Measurements from ENCODE around the gene NRXN3. TPM values are rescaled to one million over a fixed set of nuclear protein-coding genes. Genes with fewer than 3 reads are reported as not detected.

Gene NRXN3
- total RNA-seq, 1 donor from 2014 or later, result not detected

DNA sequence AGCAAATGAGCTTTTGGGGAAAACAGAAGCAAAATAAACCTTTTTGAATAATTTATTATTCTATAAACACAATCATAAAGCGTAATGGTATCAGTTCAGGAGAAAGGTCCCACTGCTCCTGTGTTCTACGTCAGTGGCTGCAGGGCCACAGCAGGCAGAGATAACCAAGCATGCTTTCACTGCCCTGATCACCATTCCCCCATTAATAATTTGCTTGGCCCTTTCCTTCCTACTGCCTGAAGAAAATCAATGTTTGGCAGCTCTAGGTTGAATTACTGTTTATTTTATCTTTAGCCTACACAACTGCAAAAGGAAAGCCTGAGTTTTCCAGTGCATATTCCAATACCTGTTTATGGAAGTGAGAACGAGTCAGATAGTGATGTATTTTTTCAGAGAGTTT lies 1671.3 kb downstream of the NRXN3 start:
- DNase-seq (ENCODE audit: low read depth in 2 of 2), result no peak

DNA sequence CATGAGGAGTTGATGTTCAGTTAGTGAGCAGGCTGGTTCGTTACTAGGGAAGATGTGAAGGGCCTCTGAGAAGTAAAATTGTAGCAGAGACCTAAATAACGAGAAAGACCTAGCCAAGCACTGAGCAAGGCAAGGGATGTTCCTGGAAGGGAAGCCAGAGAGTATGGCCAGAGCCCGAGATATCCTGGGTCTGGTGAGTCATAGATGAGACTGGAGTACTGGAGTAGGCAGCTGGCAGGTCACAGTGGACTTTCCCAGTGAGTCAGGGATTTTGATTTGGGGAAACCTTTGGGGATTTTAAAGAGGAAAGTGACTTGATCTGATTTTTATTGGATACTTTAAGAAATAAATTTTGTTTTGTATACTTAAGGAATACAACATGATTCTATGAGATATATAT lies 1672.1 kb downstream of the NRXN3 start:
- no peak for DNase-seq (ENCODE audit: low read depth in 2 of 2)

DNA sequence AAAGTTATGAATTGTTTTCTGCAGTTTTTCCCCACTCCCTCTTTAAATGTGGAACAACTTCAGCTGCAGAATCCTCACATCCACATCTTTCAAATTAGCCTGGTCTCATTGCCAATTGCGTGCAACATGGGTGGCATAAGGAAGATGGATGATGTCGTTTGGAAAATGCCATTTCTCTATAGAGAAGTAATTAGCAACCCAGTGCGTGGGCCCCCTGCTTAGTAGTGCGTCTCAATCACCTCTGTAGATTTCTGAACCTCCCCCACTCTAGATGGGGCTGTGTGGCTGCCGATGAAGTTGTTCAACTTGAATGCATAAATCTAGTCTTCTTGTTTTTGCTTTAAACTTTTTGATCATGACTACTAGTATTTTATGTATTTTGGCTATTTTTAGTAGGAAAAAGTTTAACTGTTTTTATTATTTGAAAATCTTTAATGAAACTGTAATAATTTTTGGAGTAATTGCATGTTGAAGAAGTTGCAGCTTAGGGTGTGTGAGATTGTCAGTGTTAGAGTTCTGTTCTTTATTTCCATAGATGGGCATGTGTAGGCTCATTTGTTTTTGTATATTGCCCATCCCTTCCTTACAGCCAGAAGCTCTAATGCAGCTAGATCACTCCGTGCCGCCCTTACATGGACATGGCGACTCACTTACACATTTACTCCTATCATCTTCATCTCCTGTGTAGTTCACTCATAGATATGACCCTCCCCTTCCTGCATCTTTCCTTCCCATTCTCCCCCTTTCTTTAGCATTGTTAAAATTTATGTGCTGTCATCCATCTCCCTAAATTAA lies 1683.0 kb downstream of the NRXN3 start:
- DNase-seq (ENCODE audit: low read depth in 2 of 2), result no peak

DNA sequence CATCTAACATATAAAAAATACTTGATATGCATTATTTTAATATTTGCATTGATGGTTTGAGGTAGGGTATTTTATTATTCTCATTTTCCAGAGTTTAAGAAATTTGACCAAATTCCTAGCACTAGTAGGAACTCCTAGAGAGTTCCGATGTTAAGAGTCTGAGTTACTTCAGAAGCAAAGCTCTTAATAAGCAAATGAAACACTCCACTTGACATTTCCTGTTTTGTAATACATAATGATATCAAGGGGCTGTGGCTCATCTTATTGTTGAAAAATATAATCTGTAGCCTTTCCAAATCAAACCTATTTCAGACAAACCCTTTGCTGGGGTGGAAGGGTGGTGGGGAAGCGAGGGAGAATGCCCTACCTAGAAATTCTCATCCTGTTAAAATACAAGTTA lies 1685.6 kb downstream of the NRXN3 start:
- no peak for DNase-seq (ENCODE audit: low read depth in 2 of 2)

DNA sequence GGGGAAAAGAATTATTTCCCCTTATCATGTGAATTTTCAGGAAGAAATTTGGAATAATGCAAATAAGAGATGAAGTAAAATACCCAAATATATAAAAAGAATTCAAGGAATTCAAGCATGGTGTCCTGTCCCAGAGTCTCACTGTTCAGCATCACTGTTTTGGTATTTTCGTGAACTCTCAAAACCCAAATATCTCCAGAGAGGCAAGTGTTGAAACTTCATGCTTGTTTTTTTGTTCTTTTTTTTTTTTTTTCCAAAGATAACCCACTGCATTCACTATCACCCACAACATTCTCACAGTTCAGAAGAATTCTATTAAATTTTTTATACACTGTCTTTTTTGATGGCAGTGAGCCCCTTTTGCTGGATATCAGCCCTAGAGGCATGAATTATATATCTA lies 1686.2 kb downstream of the NRXN3 start:
- no peak for DNase-seq (ENCODE audit: low read depth in 2 of 2)

DNA sequence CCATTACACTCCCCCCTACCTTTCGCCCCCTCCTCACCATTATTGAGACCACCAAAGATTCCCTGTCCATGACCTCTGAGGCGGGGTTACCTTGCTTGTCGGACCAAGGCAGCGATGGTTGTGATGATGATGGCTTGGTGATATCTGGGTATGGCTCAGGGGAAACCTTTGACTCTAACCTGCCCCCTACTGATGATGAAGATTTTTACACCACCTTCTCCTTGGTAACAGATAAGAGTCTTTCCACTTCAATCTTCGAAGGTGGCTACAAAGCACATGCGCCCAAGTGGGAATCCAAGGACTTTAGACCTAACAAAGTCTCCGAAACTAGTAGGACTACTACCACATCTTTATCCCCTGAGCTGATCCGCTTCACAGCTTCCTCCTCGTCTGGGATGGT lies 1690.9 kb downstream of the NRXN3 start:
- DNase-seq (ENCODE audit: low read depth in 2 of 2), result no peak

DNA sequence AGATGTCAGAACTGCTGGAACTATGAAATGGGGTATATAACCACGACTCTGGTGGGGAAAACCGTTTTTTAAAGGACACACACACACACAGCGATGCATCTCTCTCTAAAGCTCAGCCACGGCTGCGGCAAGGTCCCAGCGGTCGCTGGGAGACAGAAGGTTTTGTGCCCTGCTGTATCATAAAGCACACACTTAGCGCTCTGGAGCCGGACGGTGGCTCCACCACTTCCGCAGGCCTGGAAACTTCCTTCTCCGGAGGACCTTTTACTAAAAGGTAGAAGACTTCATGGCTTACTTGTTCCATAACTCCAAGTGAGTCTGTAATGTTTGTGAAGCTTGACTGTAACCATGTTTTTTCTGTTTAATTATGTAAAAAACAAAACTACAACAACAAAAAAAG lies 1691.9 kb downstream of the NRXN3 start:
- no peak for DNase-seq (ENCODE audit: low read depth in 2 of 2)

DNA sequence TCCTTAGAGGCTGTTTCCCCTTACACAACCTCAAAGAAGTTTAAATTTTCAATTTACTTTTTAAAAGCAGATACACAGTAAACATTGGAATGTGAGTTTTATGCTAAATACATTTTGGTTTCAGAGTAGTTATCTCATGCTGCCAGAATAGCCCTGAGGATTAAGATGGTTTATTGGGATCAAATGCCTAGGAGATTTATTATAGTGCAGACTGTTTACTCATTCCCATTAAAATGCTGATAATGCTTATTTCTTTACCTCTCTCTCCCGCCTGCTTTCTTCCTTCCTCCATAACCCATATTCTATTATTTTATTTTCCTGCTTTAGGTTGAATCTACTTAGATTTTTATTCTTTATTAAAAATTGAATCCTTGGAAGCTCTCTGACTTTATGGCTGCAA lies 1701.0 kb downstream of the NRXN3 start:
- no peak for DNase-seq (ENCODE audit: low read depth in 2 of 2)

DNA sequence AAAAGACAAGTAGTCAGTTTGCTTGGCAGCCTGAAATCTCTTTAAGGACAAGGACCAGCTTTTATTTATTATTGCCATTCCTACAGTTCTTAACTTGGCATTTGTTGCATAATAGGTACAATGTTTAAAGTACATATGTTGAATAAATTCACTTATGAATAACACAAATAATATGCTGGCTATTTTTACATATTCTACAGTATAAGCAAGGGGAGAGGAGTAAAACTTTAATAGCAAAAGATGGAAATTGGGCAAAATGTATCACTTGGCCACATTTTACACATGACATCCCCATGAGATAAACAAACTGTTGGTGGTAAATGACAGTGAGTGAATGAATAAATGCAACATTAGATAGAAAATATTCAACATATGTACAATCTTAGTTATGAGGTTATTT lies 1708.1 kb downstream of the NRXN3 start:
- DNase-seq (ENCODE audit: low read depth in 2 of 2), result no peak

DNA sequence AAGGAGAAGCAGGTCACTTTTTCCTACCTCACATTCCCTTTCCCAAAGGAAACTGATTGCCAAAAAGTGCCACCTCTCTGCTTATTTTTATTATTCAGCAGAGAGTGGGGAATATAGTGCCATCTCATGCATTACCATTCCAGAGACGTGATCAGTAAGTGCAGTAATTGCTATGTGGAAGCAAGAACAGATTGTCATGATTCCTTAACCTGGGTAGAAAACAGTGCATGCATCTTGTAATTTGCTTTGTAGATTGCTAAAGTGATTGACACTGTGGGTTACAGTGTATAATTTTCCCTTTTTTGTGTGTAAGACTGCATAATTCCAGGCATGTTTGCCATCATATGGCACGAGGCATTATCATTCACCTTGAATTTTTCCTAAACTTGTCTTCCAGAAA lies 1708.6 kb downstream of the NRXN3 start:
- DNase-seq (ENCODE audit: low read depth in 2 of 2), result no peak

DNA sequence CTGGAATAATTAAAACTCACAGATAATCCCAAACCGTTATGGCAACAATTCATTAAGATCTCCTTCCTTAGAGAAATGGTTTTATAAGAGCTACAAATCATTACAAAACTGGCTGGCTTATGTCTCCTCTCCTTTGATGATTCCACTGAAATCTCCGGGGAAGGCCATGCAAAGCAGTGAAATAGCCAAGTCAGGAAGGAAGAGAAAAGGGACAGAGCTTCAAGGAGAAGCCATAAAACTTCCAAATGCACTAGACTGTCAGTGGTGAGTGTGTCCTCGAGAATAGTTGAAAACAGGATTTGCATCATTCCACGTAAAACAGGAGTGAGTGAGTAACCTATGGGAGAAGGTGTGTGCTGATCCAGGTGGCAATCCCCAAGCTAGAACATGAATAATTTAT lies 1711.1 kb downstream of the NRXN3 start:
- no peak for DNase-seq (ENCODE audit: low read depth in 2 of 2)

DNA sequence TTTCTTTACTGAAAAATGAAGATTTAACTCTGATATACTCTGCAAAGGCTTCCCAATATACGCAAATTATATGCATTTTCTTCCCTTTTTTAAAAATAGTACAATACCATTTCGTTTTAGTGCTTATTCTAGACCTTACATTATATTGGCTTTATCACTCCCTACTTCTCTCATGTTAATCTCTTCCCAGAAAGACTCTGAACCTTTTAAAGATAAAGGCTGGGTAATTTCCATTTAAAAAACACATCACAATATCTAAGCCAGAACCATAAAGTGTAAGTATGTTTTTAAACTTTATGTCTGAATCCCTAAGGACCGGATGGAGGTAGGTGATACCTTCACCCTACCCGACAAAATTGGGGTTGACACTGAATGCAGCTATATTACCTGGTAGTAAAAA lies 1720.4 kb downstream of the NRXN3 start:
- no peak for DNase-seq (ENCODE audit: low read depth in 2 of 2)

DNA sequence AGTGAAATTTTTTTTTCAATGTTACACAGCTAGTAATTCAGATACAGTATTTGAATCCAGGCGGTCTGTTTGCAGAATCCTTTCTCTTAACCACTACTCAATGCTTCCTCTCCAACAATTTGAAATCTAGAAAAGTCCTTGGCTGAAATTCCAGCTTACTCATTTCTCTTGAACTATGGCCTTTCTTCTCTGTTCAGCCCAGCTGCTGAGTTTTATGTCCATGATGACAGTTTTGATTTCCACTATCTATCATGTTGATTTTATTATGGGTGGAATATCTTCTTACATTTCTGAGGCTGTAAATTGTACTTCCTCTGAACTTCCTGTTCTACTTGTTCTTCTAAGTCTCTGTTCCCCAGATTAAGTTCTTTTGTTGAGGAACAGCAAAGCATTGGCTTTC lies 1725.8 kb downstream of the NRXN3 start:
- no peak for DNase-seq (ENCODE audit: low read depth in 2 of 2)

DNA sequence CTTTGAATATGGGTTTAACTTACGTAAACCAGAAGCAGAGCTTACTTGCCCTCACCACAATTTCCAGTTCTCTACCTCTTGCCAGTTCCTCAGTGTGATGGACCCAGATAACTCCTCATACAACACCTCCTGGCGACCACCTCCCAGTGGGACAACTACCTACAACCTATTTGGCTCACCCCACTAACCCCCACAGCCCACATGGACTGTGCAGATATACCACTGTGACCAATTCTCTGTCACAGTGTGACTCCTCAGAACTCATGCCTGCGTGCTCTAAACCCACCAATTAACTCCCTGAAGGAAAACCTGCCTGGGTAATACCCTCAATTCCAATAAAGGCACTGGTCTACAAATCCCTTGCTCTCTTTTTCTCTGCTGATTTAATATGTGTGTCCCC lies 1729.4 kb downstream of the NRXN3 start:
- no peak for DNase-seq (ENCODE audit: low read depth in 2 of 2)

DNA sequence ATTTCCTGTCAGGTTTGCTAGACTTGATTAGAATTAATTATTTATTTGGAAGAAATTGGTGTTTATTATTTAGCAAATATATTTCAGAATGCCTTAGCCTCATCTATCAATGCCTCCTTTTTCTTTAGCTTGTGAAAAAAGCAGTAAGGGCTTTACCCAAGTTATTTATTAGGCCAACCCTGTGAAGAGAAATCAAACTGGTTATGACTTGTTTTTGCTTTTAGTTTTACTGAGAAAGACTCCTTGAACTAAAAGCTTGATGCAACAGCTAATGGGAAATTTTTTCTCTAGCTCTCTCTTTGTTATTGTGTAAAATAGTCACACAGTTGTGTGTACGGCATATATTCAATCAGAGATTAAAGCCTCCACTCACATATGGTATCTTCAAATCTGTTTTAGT lies 1734.3 kb downstream of the NRXN3 start:
- DNase-seq (ENCODE audit: low read depth in 2 of 2), result no peak

DNA sequence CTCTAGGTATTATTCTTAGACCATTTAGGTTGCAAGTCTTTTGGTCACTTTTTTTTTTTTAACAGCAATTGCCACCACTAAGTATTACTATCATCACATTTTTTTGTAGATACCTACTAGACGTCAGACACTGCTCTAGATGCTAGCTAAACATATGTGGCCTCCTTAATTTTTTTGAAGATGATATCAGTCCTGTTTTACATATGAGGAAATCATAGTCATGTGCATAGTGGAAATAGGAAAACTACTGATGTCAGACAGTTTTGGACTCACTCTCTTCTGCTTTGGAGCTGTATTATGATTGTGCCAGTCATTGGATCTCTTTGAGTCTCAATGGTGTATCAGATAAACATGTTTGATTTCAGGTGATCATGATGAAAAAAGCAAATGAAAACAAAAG lies 1736.8 kb downstream of the NRXN3 start:
- no peak for DNase-seq (ENCODE audit: low read depth in 2 of 2)

DNA sequence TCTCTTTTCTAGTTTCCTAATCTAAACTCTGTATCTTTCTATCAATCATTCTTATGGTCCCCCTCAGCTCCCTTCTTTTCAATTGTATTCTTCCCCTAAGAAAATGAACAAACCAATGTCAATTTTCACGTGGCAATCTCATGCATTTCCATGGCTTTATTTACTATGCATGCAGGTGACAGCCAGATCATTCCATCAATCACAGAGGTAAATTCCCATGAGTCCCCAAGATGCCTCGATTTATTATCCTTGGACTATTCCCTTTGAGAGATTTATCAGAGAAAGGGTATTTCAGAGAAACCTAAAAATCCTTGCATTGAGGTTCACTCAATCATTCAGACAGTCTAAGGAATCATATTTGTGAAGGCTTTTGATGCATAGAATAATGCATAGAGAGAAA lies 1739.9 kb downstream of the NRXN3 start:
- no peak for DNase-seq (ENCODE audit: low read depth in 2 of 2)

DNA sequence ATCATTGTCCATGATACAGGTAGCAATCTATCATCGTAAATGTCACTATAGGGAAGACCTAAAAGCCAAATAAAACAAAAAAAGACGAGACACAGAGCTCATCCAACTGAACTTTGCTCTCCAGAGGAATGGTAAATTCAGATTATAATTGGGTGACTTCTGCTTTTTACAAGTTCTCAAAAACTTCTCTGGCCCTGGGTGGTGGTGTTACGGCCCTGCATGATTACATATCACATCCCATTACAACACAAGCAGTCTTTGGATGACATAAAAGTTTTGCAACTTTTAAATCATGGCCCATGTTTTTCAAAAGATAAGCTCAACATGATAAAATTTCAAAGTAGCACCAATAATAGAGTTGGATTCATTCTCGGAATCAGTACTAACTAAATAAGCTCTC lies 1741.6 kb downstream of the NRXN3 start:
- DNase-seq (ENCODE audit: low read depth in 2 of 2), result no peak

DNA sequence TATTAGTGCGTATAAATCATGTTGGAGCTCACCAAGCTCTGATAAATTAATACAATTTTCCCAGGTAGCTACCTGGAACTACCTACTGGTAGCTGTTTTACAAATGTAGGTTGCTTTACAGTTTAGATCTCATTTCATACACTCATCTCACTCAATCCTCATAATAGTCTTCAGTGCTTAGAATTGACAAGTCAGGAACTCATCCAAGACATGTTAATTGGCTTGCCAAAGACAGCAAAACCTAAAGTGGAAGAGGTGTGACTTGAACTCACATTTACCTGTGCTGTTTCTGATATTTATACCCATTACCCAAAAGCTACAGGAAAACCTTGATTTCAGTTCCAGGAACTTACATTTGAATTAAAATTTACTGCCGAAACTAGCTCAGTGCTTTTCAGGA lies 1744.4 kb downstream of the NRXN3 start:
- DNase-seq (ENCODE audit: low read depth in 2 of 2), result no peak

DNA sequence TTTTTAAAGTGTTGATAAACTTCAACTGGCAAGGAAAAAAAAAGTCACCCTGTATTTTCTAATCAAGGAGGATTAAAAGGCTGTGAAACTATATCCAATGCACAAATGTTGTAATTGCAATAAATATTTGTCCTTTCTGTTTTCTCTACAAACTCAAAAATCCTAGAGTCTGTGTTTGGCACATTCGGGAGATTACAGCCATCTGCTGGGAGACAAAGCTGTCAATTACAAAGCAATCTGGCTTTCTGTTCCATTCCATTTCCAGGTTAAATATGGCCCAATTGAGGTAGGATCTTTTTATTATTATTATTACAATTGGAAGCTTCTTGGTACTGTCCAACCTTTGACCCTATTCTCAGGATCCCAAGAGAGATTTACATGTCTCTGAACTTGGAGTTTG lies 1745.2 kb downstream of the NRXN3 start:
- DNase-seq (ENCODE audit: low read depth in 2 of 2), result no peak

DNA sequence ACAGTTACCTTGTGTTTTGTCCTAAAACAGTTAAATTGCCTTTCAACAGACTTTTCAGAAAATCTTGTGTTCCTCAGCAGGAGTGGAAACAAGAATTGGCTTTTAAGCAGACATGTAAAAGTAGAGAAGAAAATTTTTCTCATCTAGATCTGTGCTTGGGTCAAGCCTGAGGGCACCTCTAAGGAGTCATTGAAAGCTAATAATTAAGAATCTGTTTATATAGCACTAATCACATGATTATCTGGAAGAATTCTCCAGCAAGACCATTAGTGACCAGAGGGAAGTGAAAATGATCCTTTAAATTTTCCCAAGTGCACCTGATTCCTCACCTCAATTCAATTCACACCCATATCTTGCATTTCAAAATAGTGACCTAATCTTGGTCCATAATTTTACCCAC lies 1746.1 kb downstream of the NRXN3 start:
- no peak for DNase-seq (ENCODE audit: low read depth in 2 of 2)

DNA sequence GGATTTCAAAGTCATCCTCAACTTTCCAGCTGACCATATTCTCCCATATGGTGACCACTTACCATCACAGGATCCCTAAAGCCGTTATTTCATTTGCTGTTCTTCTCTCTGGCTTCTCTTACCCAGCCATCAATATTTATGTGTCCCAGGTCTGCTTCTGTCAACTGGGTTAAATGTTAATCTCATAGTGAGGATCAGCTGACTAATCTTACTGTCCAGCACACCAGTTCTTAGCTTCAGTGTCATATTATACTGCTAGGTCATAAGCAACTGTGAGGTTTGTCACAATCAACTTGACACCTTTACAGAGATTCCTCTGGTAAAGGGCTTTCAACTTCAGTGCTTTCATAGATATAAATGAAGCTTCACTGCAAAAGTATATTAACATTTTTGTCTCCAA lies 1746.7 kb downstream of the NRXN3 start:
- no peak for DNase-seq (ENCODE audit: low read depth in 2 of 2)

Data from lung microvascular endothelial cell (primary cell).